Nucleus accumbens (tissue), 56 donors: ENCODE results near the gene DECR2.

ENCODE experiments used
- DNase-seq, 56 donors: peaks; one replicate each; lab custom pipeline; 2025; lab: John Stamatoyannopoulos, UW

Gene DECR2

GRCh38 chr16:426115-426905, 24.6 kb downstream of the DECR2 start:
- DNase-seq = peak in 6 of 56 donors; percentile 2 to 34 (median 20)

GRCh38 chr16:426906-427249, 25.2 kb downstream of the DECR2 start:
- peak in 7 of 56 donors; percentile 14 to 40 (median 24) for DNase-seq

- DNase-seq = no peak
Measured at GRCh38 chr16:427250-427649, 25.6 kb downstream of the DECR2 start.

GRCh38 chr16:430904-431303, 29.2 kb downstream of the DECR2 start:
- DNase-seq = no peak

- DNase-seq = no peak
Measured at GRCh38 chr16:440627-441026, 38.9 kb downstream of the DECR2 start.

- DNase-seq = no peak
Measured at GRCh38 chr16:441447-441846, 39.8 kb downstream of the DECR2 start.

- no peak for DNase-seq
Measured at GRCh38 chr16:442976-443375, 41.3 kb downstream of the DECR2 start.

GRCh38 chr16:444027-444426, 42.3 kb downstream of the DECR2 start:
- DNase-seq = no peak

GRCh38 chr16:445566-445965, 43.9 kb downstream of the DECR2 start:
- no peak for DNase-seq

GRCh38 chr16:450385-450784, 48.7 kb downstream of the DECR2 start:
- no peak for DNase-seq

GRCh38 chr16:450785-451512, 49.3 kb downstream of the DECR2 start:
- DNase-seq = no peak

- DNase-seq = no peak
Measured at GRCh38 chr16:454397-454940, 52.8 kb downstream of the DECR2 start.

- DNase-seq = no peak
Measured at GRCh38 chr16:455453-455852, 53.8 kb downstream of the DECR2 start.

- DNase-seq = peak in 16 of 56 donors; percentile 2 to 33 (median 15)
Measured at GRCh38 chr16:456891-457483, 55.3 kb downstream of the DECR2 start.

- peak in 40 of 56 donors; percentile 3 to 75 (median 40) for DNase-seq
Measured at GRCh38 chr16:457732-458400, 56.2 kb downstream of the DECR2 start.

- no peak for DNase-seq
Measured at GRCh38 chr16:459761-460160, 58.1 kb downstream of the DECR2 start.

GRCh38 chr16:460787-461186, 59.1 kb downstream of the DECR2 start:
- no peak for DNase-seq
